Progenitor cell of endocrine pancreas (in vitro differentiated cells): ENCODE data around the gene TMEM37. TPM values are rescaled to one million over a fixed set of nuclear protein-coding genes. Genes with fewer than 3 reads are reported as not detected.

Experiments used
- DNase-seq: peaks from one replicate; pipeline ENCODE4 v3.0.0; 2021; ENCODE audit warnings: low spot score; ENCODE audit not compliant: unreplicated experiment
- H3K27ac Mint-ChIP-seq: 2 replicates; pipeline ENCODE4 v1.8.0; 2021; ENCODE audit warnings: mild to moderate bottlenecking, moderate library complexity, mixed read lengths
- H3K27me3 Mint-ChIP-seq: 2 replicates; pipeline ENCODE4 v1.8.0; 2021; ENCODE audit warnings: mixed read lengths
- H3K36me3 Mint-ChIP-seq: 2 replicates; pipeline ENCODE4 v1.8.0; 2022; ENCODE audit warnings: mixed read lengths; ENCODE audit not compliant: insufficient read depth
- H3K4me1 Mint-ChIP-seq: 2 replicates; pipeline ENCODE4 v1.8.0; 2021; ENCODE audit warnings: low read depth, mixed read lengths
- H3K4me3 Mint-ChIP-seq: 2 replicates; pipeline ENCODE4 v1.8.0; 2021; ENCODE audit warnings: low read depth, mild to moderate bottlenecking, moderate library complexity, mixed read lengths
- H3K9me3 Mint-ChIP-seq: 2 replicates; pipeline ENCODE4 v1.8.0; 2021; ENCODE audit warnings: low read depth, mixed read lengths
- CTCF ChIP-seq: fragments of 200-600 bp; sonication (generic); IDR thresholded peaks from one replicate; pipeline ENCODE4 v1.5.0; 2021; ENCODE audit warnings: antibody characterized with exemption, mild to moderate bottlenecking; ENCODE audit not compliant: unreplicated experiment
- total RNA-seq: library from RNA; stranded (reverse); gene quantifications from 2 replicates; pipeline ENCODE4 v1.2.1, GENCODE V29; 2021

The TMEM37 gene
- total RNA-seq, 1 donor from 2014 or later, result 17.4 TPM

- DNase-seq, result no peak
- peaks cover 7% of the 10 kb centered on the region for H3K36me3 Mint-ChIP-seq
- no peaks in the 10 kb centered on the region for H3K27me3 Mint-ChIP-seq
- H3K27ac Mint-ChIP-seq, result peak overlapping the region; percentile 18
- TF ChIP-seq CTCF, result no peak
- peaks cover 40% of the 10 kb centered on the region for H3K4me1 Mint-ChIP-seq
- no peaks in the 10 kb centered on the region for H3K9me3 Mint-ChIP-seq
- H3K4me3 Mint-ChIP-seq, result no peak overlapping the region
Observed at GRCh38 chr2:119435081-119435952, 3.7 kb downstream of the TMEM37 start.

GRCh38 chr2:119435953-119436297 is 4.3 kb downstream of the TMEM37 start:
- Mint-ChIP-seq H3K36me3 (peaks cover 7% of the 10 kb centered on the region), H3K27me3 (no peaks in the 10 kb centered on the region), H3K9me3 (no peaks in the 10 kb centered on the region), H3K27ac (no peak overlapping the region), H3K4me3 (no peak overlapping the region), H3K4me1 (peaks cover 40% of the 10 kb centered on the region)
- TF ChIP-seq CTCF, result no peak
- DNase-seq, result no peak

GRCh38 chr2:119436993-119437772 is 5.5 kb downstream of the TMEM37 start:
- H3K4me3 Mint-ChIP-seq, result no peak overlapping the region
- H3K27ac Mint-ChIP-seq, result no peak overlapping the region

GRCh38 chr2:119438128-119438656 is 6.5 kb downstream of the TMEM37 start:
- no peak for TF ChIP-seq CTCF
- Mint-ChIP-seq H3K9me3 (no peaks in the 10 kb centered on the region), H3K4me1 (peaks cover 30% of the 10 kb centered on the region), H3K27me3 (no peaks in the 10 kb centered on the region), H3K4me3 (no peak overlapping the region), H3K36me3 (peaks cover 7% of the 10 kb centered on the region), H3K27ac (peak overlapping the region; percentile 29)
- DNase-seq, result no peak

More at GRCh38 chr2:119436993-119437772, 5.5 kb downstream of the TMEM37 start:
- Mint-ChIP-seq H3K36me3 (peaks cover 7% of the 10 kb centered on the region), H3K4me1 (peaks cover 37% of the 10 kb centered on the region), H3K27me3 (no peaks in the 10 kb centered on the region), H3K9me3 (no peaks in the 10 kb centered on the region)
- DNase-seq, result no peak
- TF ChIP-seq CTCF, result no peak

GRCh38 chr2:119438726-119439284 is 7.2 kb downstream of the TMEM37 start:
- DNase-seq, result no peak
- H3K4me3 Mint-ChIP-seq, result no peak overlapping the region

More at GRCh38 chr2:119438726-119439284, 7.2 kb downstream of the TMEM37 start:
- Mint-ChIP-seq H3K9me3 (no peaks in the 10 kb centered on the region), H3K4me1 (peaks cover 27% of the 10 kb centered on the region), H3K36me3 (peaks cover 8% of the 10 kb centered on the region), H3K27me3 (no peaks in the 10 kb centered on the region), H3K27ac (no peak overlapping the region)
- no peak for TF ChIP-seq CTCF
